B cell (primary cell): ENCODE data around the gene MARCHF7.

Experiments
- EZH2 ChIP-seq: IDR thresholded peaks from 2 replicates; pipeline ENCODE4 v1.6.1; 2012; ENCODE audit warnings: borderline replicate concordance, low read depth, mild to moderate bottlenecking, moderate library complexity, low read length; ENCODE audit not compliant: insufficient read depth, poor library complexity, severe bottlenecking
- TF ChIP-seq, protein P1 (sequence below): fragments of 200-600 bp; IDR thresholded peaks from one replicate; pipeline ENCODE4 v1.8.0; 2022; ENCODE audit warnings: antibody characterized with exemption, mild to moderate bottlenecking

DNA sequence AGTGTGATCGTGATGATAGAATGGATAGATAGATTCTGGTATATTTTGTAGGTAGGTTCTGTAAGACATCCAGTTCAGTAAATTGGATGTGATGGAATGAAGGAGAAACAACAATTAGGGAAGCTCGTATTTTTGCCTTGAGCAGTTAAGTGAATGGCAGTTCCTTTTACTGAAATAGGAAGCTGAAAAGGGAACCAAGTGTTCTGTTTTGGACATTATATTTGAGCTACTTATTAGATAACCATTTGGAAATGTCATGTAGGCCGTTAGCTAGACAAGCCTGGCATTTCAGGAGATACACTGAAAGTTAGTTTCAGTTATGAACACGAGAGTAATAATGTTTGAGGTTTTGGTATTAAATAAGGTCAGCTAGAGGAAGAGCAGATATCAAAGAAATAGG is 41.5 kb downstream of the MARCHF7 start:
- TF ChIP-seq, protein P1, sequence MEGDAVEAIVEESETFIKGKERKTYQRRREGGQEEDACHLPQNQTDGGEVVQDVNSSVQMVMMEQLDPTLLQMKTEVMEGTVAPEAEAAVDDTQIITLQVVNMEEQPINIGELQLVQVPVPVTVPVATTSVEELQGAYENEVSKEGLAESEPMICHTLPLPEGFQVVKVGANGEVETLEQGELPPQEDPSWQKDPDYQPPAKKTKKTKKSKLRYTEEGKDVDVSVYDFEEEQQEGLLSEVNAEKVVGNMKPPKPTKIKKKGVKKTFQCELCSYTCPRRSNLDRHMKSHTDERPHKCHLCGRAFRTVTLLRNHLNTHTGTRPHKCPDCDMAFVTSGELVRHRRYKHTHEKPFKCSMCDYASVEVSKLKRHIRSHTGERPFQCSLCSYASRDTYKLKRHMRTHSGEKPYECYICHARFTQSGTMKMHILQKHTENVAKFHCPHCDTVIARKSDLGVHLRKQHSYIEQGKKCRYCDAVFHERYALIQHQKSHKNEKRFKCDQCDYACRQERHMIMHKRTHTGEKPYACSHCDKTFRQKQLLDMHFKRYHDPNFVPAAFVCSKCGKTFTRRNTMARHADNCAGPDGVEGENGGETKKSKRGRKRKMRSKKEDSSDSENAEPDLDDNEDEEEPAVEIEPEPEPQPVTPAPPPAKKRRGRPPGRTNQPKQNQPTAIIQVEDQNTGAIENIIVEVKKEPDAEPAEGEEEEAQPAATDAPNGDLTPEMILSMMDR = no peak
- TF ChIP-seq EZH2 = no peak
